ENCODE data around the gene PISD.
"Not testable (repeated sequence)": the region's sequence is repeated elsewhere in the genome, so short reads cannot be mapped to it uniquely, and the experiment has no call there.

The PISD gene

GRCh38 chr22:31676700-31677099 is 14.7 kb upstream of the PISD start:
- ChIA-PET POLR2A (interaction anchor here (0.5 kb wide), 1 partner anchor 1022 kb away, joined by 3 read pairs; no protein-coding TSS in a partner anchor), CTCF (interaction anchor here (0.8 to 3.6 kb wide), 4 partner anchors 9 to 186 kb away, joined by 3 to 19 read pairs (median 3); no protein-coding TSS in a partner anchor)
- Histone ChIP-seq H3K36me3 (ENCODE audit: control insufficient read depth in 4 of 4, insufficient read depth in 4 of 4, low read length in 3 of 4) (peaks cover 0 to under 1% (median 0%) of the 10 kb centered on the region in 4 experiments), H3K27me3 (replicated peaks in 2 of 5; ENCODE audit: control insufficient read depth in 4 of 5, insufficient read depth in 5 of 5, low read length in 4 of 5) (no peaks in the 10 kb centered on the region), H3K27ac (ENCODE audit: insufficient read depth in 1 of 2, low read depth in 1 of 2, low read length in 2 of 2, poor library complexity in 1 of 2, severe bottlenecking in 2 of 2) (peak overlapping the region in 1 of 2 experiments; percentile 61), H3K9me3 (ENCODE audit: control extremely low read depth in 1 of 5, control insufficient read depth in 4 of 5, insufficient read depth in 2 of 5, low read depth in 1 of 5, low read length in 4 of 5) (peaks cover 0 to 4% (median 0%) of the 10 kb centered on the region in 5 experiments), H3K4me1 (ENCODE audit: control extremely low read depth in 1 of 4, control insufficient read depth in 4 of 4, insufficient read depth in 4 of 4, low read length in 3 of 4) (peaks cover 0 to 10% (median 4%) of the 10 kb centered on the region in 4 experiments), H3K4me3 (ENCODE audit: control insufficient read depth in 1 of 7, extremely low read depth in 1 of 7, insufficient read depth in 4 of 7, low read depth in 2 of 7, low read length in 6 of 7) (peak overlapping the region; percentile 38 to 87 (median 70))
- peak; percentile 92 to 94 (median 94) for DNase-seq
- 2% methylated on average over 20 of the region's 25 CpGs for WGBS (ENCODE audit: insufficient coverage)

GRCh38 chr22:31674219-31674618 is 12.2 kb upstream of the PISD start:
- POLR2A ChIA-PET; H3K27ac ChIP-seq (ENCODE audit: insufficient read depth in 1 of 2, low read depth in 1 of 2, low read length in 2 of 2, poor library complexity in 1 of 2, severe bottlenecking in 2 of 2); H3K4me3 ChIP-seq (ENCODE audit: control insufficient read depth in 1 of 7, extremely low read depth in 1 of 7, insufficient read depth in 4 of 7, low read depth in 2 of 7, low read length in 6 of 7); H3K27me3 ChIP-seq (replicated peaks in 2 of 5; ENCODE audit: control insufficient read depth in 4 of 5, insufficient read depth in 5 of 5, low read length in 4 of 5); H3K36me3 ChIP-seq (ENCODE audit: control insufficient read depth in 4 of 4, insufficient read depth in 4 of 4, low read length in 3 of 4); CTCF ChIA-PET; H3K9me3 ChIP-seq (ENCODE audit: control extremely low read depth in 1 of 5, control insufficient read depth in 4 of 5, insufficient read depth in 2 of 5, low read depth in 1 of 5, low read length in 4 of 5): not testable (repeated sequence)
- 76% methylated on average over 2 of the region's 5 CpGs for WGBS (ENCODE audit: insufficient coverage)
- peak in 2 of 3 donors; percentile 45 to 53 for DNase-seq
- peaks cover 0 to 10% (median 4%) of the 10 kb centered on the region in 4 experiments for H3K4me1 ChIP-seq (ENCODE audit: control extremely low read depth in 1 of 4, control insufficient read depth in 4 of 4, insufficient read depth in 4 of 4, low read length in 3 of 4)

GRCh38 chr22:31668849-31669248 is 6.8 kb upstream of the PISD start:
- DNase-seq; H3K4me1 ChIP-seq (ENCODE audit: control extremely low read depth in 1 of 4, control insufficient read depth in 4 of 4, insufficient read depth in 4 of 4, low read length in 3 of 4); H3K9me3 ChIP-seq (ENCODE audit: control extremely low read depth in 1 of 5, control insufficient read depth in 4 of 5, insufficient read depth in 2 of 5, low read depth in 1 of 5, low read length in 4 of 5); H3K27me3 ChIP-seq (replicated peaks in 2 of 5; ENCODE audit: control insufficient read depth in 4 of 5, insufficient read depth in 5 of 5, low read length in 4 of 5); POLR2A ChIA-PET; H3K4me3 ChIP-seq (ENCODE audit: control insufficient read depth in 1 of 7, extremely low read depth in 1 of 7, insufficient read depth in 4 of 7, low read depth in 2 of 7, low read length in 6 of 7); H3K36me3 ChIP-seq (ENCODE audit: control insufficient read depth in 4 of 4, insufficient read depth in 4 of 4, low read length in 3 of 4); H3K27ac ChIP-seq (ENCODE audit: insufficient read depth in 1 of 2, low read depth in 1 of 2, low read length in 2 of 2, poor library complexity in 1 of 2, severe bottlenecking in 2 of 2): not testable (repeated sequence)
- CTCF ChIA-PET, result interaction anchor here (1.2 to 1.5 kb wide), 2 partner anchors 9 to 31 kb away, joined by 3 to 4 read pairs; no protein-coding TSS in a partner anchor
- WGBS (ENCODE audit: insufficient coverage), result 92% methylated on average over 2 of the region's 4 CpGs

- DNase-seq, result no peak
- H3K4me3 ChIP-seq (ENCODE audit: control insufficient read depth in 1 of 7, extremely low read depth in 1 of 7, insufficient read depth in 4 of 7, low read depth in 2 of 7, low read length in 6 of 7), result peak overlapping the region; percentile 85 to 100 (median 95)
- 66% methylated on average over 8 of the region's 8 CpGs for WGBS (ENCODE audit: insufficient coverage)
- ChIA-PET CTCF (interaction anchor here (1.3 to 3.0 kb wide), 6 partner anchors 9 to 285 kb away, joined by 3 to 14 read pairs (median 5); no protein-coding TSS in a partner anchor), POLR2A (interaction anchor here (1.2 kb wide), 1 partner anchor 18 kb away, joined by 3 read pairs; no protein-coding TSS in a partner anchor)
- no peaks in the 10 kb centered on the region for H3K27me3 ChIP-seq (replicated peaks in 2 of 5; ENCODE audit: control insufficient read depth in 4 of 5, insufficient read depth in 5 of 5, low read length in 4 of 5)
- no peaks in the 10 kb centered on the region for H3K9me3 ChIP-seq (ENCODE audit: control extremely low read depth in 1 of 5, control insufficient read depth in 4 of 5, insufficient read depth in 2 of 5, low read depth in 1 of 5, low read length in 4 of 5)
- H3K36me3 ChIP-seq (ENCODE audit: control insufficient read depth in 4 of 4, insufficient read depth in 4 of 4, low read length in 3 of 4), result no peaks in the 10 kb centered on the region
- H3K27ac ChIP-seq (ENCODE audit: insufficient read depth in 1 of 2, low read depth in 1 of 2, low read length in 2 of 2, poor library complexity in 1 of 2, severe bottlenecking in 2 of 2), result peak overlapping the region; percentile 18 to 87
- peaks cover 9 to 18% (median 14%) of the 10 kb centered on the region in 4 experiments for H3K4me1 ChIP-seq (ENCODE audit: control extremely low read depth in 1 of 4, control insufficient read depth in 4 of 4, insufficient read depth in 4 of 4, low read length in 3 of 4)
Measured at GRCh38 chr22:31662668-31663037, 638 bp upstream of the PISD start.

GRCh38 chr22:31660860-31661341 is 1.1 kb downstream of the PISD start:
- peak overlapping the region; percentile 51 to 87 for H3K27ac ChIP-seq (ENCODE audit: insufficient read depth in 1 of 2, low read depth in 1 of 2, low read length in 2 of 2, poor library complexity in 1 of 2, severe bottlenecking in 2 of 2)

GRCh38 chr22:31659246-31659645 is 2.8 kb downstream of the PISD start:
- POLR2A ChIA-PET, result no interaction called here
- H3K4me3 ChIP-seq (ENCODE audit: control insufficient read depth in 1 of 7, extremely low read depth in 1 of 7, insufficient read depth in 4 of 7, low read depth in 2 of 7, low read length in 6 of 7), result no peak overlapping the region
- H3K27ac ChIP-seq (ENCODE audit: insufficient read depth in 1 of 2, low read depth in 1 of 2, low read length in 2 of 2, poor library complexity in 1 of 2, severe bottlenecking in 2 of 2), result no peak overlapping the region
- CTCF ChIA-PET, result interaction anchor here (0.5 to 1.3 kb wide), 3 partner anchors 10 to 60 kb away, joined by 3 read pairs; no protein-coding TSS in a partner anchor
- no peaks in the 10 kb centered on the region for H3K27me3 ChIP-seq (replicated peaks in 2 of 5; ENCODE audit: control insufficient read depth in 4 of 5, insufficient read depth in 5 of 5, low read length in 4 of 5)
- H3K36me3 ChIP-seq (ENCODE audit: control insufficient read depth in 4 of 4, insufficient read depth in 4 of 4, low read length in 3 of 4), result peaks cover 0 to 3% (median 0%) of the 10 kb centered on the region in 4 experiments
- peaks cover 9 to 22% (median 16%) of the 10 kb centered on the region in 4 experiments for H3K4me1 ChIP-seq (ENCODE audit: control extremely low read depth in 1 of 4, control insufficient read depth in 4 of 4, insufficient read depth in 4 of 4, low read length in 3 of 4)
- no peaks in the 10 kb centered on the region for H3K9me3 ChIP-seq (ENCODE audit: control extremely low read depth in 1 of 5, control insufficient read depth in 4 of 5, insufficient read depth in 2 of 5, low read depth in 1 of 5, low read length in 4 of 5)
- 85% methylated on average over 2 of the region's 7 CpGs for WGBS (ENCODE audit: insufficient coverage)
- DNase-seq, result no peak

More at GRCh38 chr22:31660860-31661341, 1.1 kb downstream of the PISD start:
- H3K27me3 ChIP-seq (replicated peaks in 2 of 5; ENCODE audit: control insufficient read depth in 4 of 5, insufficient read depth in 5 of 5, low read length in 4 of 5); H3K36me3 ChIP-seq (ENCODE audit: control insufficient read depth in 4 of 4, insufficient read depth in 4 of 4, low read length in 3 of 4); H3K9me3 ChIP-seq (ENCODE audit: control extremely low read depth in 1 of 5, control insufficient read depth in 4 of 5, insufficient read depth in 2 of 5, low read depth in 1 of 5, low read length in 4 of 5); POLR2A ChIA-PET; DNase-seq: not testable (repeated sequence)
- CTCF ChIA-PET, result interaction anchor here (1.8 kb wide), 2 partner anchors 24 to 104 kb away, joined by 6 to 14 read pairs; no protein-coding TSS in a partner anchor
- H3K4me3 ChIP-seq (ENCODE audit: control insufficient read depth in 1 of 7, extremely low read depth in 1 of 7, insufficient read depth in 4 of 7, low read depth in 2 of 7, low read length in 6 of 7), result peak overlapping the region in 6 of 7 experiments; percentile 89 to 100 (median 96)
- 69% methylated on average over 4 of the region's 10 CpGs for WGBS (ENCODE audit: insufficient coverage)
- H3K4me1 ChIP-seq (ENCODE audit: control extremely low read depth in 1 of 4, control insufficient read depth in 4 of 4, insufficient read depth in 4 of 4, low read length in 3 of 4), result peaks cover 9 to 18% (median 14%) of the 10 kb centered on the region in 4 experiments

- Histone ChIP-seq H3K36me3 (ENCODE audit: control insufficient read depth in 4 of 4, insufficient read depth in 4 of 4, low read length in 3 of 4) (peaks cover 4 to 12% (median 4%) of the 10 kb centered on the region in 4 experiments), H3K4me1 (ENCODE audit: control extremely low read depth in 1 of 4, control insufficient read depth in 4 of 4, insufficient read depth in 4 of 4, low read length in 3 of 4) (peaks cover 5 to 16% (median 10%) of the 10 kb centered on the region in 4 experiments), H3K27me3 (replicated peaks in 2 of 5; ENCODE audit: control insufficient read depth in 4 of 5, insufficient read depth in 5 of 5, low read length in 4 of 5) (no peaks in the 10 kb centered on the region), H3K27ac (ENCODE audit: insufficient read depth in 1 of 2, low read depth in 1 of 2, low read length in 2 of 2, poor library complexity in 1 of 2, severe bottlenecking in 2 of 2) (no peak overlapping the region), H3K4me3 (ENCODE audit: control insufficient read depth in 1 of 7, extremely low read depth in 1 of 7, insufficient read depth in 4 of 7, low read depth in 2 of 7, low read length in 6 of 7) (no peak overlapping the region), H3K9me3 (ENCODE audit: control extremely low read depth in 1 of 5, control insufficient read depth in 4 of 5, insufficient read depth in 2 of 5, low read depth in 1 of 5, low read length in 4 of 5) (no peaks in the 10 kb centered on the region)
- WGBS (ENCODE audit: insufficient coverage), result 100% methylated on average over 3 of the region's 5 CpGs
- POLR2A ChIA-PET, result no interaction called here
- DNase-seq, result no peak
- CTCF ChIA-PET, result interaction anchor here (1.2 to 2.8 kb wide), 3 partner anchors 8 to 21 kb away, joined by 3 to 10 read pairs (median 4); partner anchors contain the start of gene PISD
Measured at GRCh38 chr22:31654408-31654807, 7.6 kb downstream of the PISD start.
